Kasumi-1 (cell line): ENCODE measurements around the gene MRM2.
A peak's percentile ranks its signal among the peaks of the same experiment; 100 is the strongest.

Experiments
- DNase-seq, 2 experiments: peaks; one replicate each; lab custom pipeline; 2025; lab: John Stamatoyannopoulos, UW

Gene MRM2

DNA sequence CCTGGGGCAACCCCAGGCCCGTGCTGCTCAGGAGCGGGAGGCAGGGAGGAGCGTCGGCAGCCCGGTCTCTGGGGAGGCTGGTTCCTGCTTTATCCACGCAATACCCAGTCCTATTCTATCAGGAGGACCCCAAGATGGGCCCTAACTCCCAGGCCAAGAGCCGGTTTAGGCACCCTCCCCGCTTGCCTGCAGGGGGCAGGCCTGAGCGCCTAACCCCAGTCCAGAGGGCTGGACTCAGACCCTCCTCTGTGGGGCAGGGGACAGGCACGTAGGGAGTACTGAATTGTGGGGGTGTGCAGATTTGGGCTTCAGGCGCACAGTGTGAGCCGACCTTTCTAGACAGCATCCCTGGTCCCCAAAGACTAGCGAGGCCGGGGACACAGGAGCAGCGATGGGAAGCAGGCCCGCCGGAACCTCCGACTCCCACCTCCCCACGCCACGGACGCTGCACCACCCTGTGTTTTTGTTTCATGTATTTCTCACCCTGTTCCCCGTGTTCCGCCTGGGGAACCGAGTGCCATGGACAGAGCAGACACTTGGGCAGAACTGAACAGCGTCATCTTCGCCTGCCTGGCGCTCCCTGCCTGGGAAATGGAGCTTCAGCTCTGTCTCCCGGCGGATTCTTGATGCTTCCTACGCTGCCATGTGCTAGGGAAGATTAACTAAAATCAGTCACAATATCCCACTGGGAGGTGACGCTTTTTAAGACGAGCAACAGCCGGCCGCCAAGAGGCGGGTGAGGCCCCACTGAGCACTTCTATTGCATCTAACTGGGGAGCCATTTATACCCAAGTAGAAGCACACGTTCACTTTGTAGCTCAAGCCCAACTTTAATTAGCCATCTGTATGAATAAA, 5.4 kb upstream of the MRM2 start:
- DNase-seq: no peak

- DNase-seq: peak; percentile 57 to 61
Observed at GRCh38 chr7:2245883-2246675, 4.1 kb upstream of the MRM2 start.

DNA sequence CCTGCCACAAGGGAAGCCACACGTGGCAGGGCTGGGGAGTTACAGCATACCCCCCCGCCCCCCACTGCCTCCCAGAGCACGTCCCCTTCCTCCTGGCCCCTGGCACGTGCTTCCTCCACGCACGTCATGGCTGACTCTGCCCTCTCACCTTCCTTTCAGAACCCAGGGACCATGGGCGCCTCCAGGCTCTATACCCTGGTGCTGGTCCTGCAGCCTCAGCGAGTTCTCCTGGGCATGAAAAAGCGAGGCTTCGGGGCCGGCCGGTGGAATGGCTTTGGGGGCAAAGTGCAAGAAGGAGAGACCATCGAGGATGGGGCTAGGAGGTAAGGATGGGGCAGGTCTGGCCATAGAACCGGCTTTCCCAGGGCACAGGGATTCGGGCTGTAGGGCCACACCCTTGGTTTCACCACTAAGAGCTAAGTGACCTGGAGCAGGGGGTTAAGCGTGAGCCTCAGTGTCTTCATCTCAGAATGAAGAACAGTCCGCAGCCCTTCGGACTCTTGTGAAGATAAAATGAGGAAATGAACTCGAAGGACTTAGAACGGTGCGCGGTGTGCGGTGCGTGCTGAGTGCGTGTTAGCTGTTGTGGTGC, 2.5 kb upstream of the MRM2 start:
- no peak for DNase-seq

- DNase-seq: no peak
Observed at GRCh38 chr7:2243458-2243857, 1.5 kb upstream of the MRM2 start.

GRCh38 chr7:2242541-2243429, 780 bp upstream of the MRM2 start:
- DNase-seq: peak; percentile 5 to 35

GRCh38 chr7:2239242-2239641, 2.8 kb downstream of the MRM2 start:
- no peak for DNase-seq

GRCh38 chr7:2237109-2237602, 4.8 kb downstream of the MRM2 start:
- peak; percentile 10 to 30 for DNase-seq

DNA sequence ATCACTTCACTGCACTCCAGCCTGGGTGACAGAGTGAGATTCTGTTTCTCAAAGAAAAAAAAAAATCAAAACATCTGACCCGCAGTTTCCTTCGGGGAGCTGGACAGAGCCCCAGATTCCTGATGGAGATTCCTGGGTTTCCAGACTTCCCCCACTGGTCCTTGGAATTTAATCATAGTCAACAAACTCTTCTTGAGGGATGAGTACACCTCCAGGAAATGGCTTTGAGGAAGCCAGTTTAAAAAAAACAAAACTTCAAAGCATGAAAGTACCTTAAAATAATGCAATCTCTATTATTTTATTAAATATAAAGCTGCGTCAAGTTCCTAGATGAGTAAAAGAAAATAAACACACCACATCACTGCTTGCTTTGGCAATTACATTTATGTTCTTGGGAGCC, 8.1 kb downstream of the MRM2 start:
- DNase-seq: no peak

GRCh38 chr7:2232766-2233520, 9.1 kb downstream of the MRM2 start, which contains the start of gene MAD1L1:
Gene MAD1L1, minus strand, starts transcription at chr7:2232945. Its CDS starts 2,812 bp downstream, at chr7:2230133.
- DNase-seq: peak; percentile 55 to 60

- no peak for DNase-seq
Observed at GRCh38 chr7:2231992-2232765, 9.8 kb downstream of the MRM2 start.

DNA sequence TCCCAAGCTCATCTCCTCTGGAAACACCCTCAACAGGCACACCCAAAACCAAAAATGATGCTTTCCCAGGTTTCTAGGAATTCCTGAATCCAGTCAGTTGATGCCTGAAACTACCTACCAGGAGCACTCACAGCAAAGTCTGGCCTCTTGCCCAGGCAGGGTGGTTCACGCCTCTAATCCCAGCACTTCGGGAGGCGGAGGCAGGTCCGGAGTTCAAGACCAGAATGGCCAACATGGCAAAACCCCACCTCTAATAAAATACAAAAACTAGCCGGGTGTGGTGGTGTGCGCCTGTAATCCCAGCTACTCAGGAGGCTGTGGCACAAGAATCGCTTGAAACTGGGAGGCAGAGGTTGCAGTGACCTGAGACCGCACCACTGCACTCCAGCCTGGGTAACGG, 11.1 kb downstream of the MRM2 start:
- DNase-seq: no peak

DNA sequence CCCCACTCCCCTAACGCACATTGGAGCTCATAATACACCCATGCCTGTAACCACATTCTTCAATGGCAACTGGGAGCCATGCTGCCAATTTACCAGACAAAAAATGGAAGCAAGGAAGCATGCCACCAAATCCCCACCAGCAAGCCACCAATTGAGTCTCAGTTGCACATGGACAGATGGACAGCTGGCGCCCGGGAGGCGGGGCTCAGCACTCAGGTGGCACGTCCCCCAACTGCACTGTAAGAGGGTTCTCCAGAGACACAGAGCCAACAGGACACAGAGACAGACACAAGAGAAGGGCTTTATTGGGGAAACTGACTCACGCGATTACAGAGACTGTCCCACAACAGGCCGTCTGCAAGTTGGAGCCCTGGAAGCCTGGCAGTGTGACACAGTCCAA, 11.8 kb downstream of the MRM2 start:
- no peak for DNase-seq

GRCh38 chr7:2229467-2229866, 12.5 kb downstream of the MRM2 start:
- no peak for DNase-seq

- no peak for DNase-seq
Observed at GRCh38 chr7:2228921-2229320, 13.1 kb downstream of the MRM2 start.

DNA sequence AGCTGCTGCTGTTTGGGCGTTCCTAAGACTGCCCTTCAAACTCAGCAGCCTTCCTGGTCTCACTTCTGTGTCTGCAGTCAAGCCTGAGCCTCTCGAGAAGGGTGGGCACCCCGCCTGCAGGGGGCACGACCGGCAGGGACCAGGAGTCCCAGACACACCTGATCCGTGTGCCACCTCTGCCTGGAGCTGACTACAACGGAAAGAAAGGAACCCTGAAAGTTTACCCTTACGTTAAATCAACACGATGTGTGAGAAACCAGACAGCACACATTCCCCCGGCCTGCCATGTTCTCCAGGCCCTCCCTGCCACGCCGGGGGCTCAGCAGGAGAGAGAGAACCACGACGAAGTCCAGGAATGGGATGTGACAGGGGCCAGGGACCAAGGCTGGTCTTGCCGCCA, 14.3 kb downstream of the MRM2 start:
- DNase-seq: no peak

DNA sequence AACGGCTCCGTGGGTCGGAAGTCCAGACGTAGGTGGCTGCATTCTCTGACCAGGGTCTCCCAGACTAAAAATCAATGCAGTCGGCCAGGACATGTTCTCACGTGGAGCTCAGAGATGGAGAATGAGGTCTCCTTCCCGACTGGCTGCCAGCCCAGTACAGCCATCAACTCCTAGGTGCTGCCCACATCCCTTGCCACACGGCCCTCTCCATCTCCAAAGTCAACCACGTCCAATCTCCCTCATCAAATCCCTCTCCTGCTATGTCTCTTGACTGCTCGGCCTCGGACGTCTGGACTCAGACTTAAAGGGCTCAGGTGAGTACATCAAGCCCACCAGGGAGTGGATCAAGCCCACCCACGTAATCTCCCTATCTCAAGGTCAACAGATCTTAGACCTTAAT, 16.2 kb downstream of the MRM2 start:
- no peak for DNase-seq

DNA sequence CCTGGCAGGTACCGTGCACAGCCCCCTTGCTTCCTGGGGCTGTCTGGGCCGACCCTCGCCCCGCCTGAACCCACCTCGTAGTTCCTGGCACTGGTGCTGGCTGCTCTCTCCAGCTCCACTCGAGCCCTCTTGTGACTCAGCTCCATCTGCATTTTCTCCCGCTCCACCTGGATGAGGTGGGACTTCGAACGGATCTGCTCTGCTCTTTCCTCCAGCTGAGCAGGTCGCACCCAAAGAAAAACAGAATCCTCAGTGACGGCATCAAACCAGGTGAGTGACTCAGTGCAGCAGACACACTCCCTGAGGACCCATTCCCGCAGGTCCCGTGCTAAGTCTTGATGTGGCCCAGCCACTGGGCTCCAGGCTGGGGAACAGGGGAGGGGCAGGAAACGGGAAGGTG, 16.7 kb downstream of the MRM2 start:
- DNase-seq: no peak

DNA sequence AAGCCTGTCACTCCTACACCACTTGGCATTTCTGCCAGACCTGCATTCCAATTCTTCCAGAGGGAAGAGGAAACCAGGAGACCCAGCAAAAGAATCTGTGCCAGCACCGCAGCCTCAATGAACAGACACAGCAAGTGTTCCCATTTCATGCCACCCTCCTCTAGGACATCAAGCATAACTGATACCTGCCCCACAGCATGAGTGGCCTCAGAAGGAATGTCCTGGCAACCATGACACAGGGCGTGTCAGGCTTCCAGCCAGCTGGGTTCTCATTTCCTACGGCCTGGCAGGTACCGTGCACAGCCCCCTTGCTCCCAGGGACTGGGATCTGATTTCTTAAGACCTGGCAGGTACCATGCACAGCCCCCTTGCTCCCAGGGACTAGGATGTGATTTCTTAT, 17.1 kb downstream of the MRM2 start:
- no peak for DNase-seq

DNA sequence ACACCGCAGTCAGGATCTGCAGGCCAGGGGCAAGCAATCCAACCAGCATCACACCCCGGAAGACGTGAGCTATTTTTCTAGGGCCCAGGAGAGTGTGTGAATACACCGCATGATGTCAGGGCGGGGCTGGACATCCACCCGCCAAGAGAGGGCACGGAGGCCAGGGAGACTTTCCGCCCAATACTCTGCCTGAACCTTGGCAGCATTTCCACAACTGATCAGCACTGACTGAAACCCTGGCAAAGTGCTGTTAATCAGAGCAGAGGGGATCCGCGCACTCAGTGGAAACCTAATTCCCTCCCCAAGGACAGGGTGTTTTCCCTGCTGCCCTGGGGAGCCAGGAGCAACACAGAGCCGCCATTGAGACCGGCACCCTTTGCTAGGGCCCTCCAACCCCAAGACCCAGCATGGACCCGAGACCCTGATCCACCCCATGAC, 17.5 kb downstream of the MRM2 start:
- DNase-seq: no peak

DNA sequence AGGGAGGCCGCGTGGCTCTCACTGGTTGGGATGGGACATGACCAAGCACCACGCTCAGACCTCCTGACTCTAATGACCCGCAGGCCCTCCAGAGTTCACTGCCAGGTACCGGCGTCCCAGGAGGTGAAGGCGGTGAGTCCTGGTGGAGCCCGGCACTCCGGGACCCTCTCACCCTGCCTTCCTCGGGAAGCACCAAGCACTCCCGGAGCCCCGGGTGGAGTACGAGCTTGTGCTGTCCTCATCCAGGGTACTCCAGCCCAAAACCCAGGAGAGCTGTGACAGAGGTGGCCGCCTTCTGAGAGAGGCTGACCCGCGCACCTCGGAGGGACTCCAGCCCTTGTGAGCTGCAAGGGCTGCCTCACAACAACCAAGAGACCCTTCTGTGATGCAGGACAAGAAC, 18.7 kb downstream of the MRM2 start:
- no peak for DNase-seq
